GM20000 (cell line): ENCODE measurements around the gene LIN37.
A peak's percentile ranks its signal among the peaks of the same experiment; 100 is the strongest.

ENCODE experiments used
- DNase-seq: peaks from one replicate; pipeline ENCODE4 v3.0.0; 2012; ENCODE audit warnings: low spot score
- TF ChIP-seq, protein P1 (sequence below): IDR thresholded peaks from 2 replicates; pipeline ENCODE4 v1.5.1; 2012; ENCODE audit warnings: mild to moderate bottlenecking, control low read depth; ENCODE audit errors: extremely low read depth, missing control alignments

Gene LIN37

DNA sequence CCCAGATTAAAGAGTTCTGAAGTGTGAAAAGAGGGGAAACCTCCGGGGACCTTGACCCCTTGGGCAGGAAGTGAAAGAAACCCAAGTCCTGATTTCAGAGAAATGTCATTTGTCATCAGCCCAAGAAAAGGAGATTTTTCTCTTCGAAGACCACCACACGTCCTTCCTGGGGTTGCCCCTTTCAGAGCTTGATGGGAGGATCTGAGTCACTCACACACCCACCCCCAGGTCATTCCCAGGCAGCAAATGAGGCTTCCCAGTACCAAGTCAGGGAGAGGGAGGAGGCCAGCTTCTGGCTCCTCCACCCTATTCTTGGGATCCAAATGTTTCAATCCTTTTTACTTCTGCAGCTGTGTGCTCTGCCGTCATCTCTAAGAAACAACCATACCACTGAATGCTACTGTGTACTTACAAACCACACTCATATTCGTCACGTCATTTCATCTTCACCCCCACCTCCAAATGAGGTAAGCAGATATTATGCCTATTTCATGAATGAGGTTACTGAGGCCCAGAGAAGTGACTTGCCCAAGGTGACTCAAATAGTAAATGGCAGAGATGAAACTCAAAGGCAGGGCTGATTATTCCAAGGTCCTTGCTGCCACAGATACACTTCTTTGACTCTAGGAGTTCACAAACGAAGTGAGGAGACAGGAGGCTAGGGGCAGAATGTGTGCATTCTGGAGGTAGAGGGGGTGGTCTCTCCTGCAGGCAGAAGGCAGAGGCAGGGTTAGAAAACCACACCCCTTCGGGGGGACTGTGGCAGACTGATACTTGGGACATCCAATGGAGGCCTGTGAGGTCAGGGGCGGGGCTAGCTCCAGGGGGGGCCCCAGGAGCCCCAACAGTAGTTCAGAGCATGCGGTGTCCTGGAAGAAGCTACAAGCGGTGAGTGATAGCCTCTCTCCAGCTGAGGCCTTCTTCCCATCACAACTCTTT, 35.5 kb upstream of the LIN37 start:
- TF ChIP-seq, protein P1, sequence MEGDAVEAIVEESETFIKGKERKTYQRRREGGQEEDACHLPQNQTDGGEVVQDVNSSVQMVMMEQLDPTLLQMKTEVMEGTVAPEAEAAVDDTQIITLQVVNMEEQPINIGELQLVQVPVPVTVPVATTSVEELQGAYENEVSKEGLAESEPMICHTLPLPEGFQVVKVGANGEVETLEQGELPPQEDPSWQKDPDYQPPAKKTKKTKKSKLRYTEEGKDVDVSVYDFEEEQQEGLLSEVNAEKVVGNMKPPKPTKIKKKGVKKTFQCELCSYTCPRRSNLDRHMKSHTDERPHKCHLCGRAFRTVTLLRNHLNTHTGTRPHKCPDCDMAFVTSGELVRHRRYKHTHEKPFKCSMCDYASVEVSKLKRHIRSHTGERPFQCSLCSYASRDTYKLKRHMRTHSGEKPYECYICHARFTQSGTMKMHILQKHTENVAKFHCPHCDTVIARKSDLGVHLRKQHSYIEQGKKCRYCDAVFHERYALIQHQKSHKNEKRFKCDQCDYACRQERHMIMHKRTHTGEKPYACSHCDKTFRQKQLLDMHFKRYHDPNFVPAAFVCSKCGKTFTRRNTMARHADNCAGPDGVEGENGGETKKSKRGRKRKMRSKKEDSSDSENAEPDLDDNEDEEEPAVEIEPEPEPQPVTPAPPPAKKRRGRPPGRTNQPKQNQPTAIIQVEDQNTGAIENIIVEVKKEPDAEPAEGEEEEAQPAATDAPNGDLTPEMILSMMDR, result no peak

DNA sequence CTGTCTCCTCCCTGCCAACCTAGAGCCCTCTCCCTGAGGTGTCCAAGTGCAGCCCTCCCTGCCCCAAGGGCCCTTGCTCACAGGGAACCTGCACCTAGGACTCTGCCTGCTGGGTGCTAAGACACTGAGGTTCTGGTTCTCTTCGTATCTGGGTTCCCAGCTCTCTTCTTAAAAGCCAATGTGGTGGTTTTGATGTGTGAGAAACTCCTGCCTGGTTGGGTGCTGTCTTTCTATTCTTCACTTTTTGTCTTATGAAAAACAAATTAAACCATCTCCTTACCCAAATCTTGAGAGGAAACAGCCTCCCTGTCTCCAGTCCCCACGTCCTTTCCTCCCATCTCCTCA, 34.9 kb upstream of the LIN37 start:
- no peak for DNase-seq
- TF ChIP-seq, protein P1, result no peak

More for the DNA sequence above, 35.5 kb upstream of the LIN37 start:
- peak; percentile 86 for DNase-seq

DNA sequence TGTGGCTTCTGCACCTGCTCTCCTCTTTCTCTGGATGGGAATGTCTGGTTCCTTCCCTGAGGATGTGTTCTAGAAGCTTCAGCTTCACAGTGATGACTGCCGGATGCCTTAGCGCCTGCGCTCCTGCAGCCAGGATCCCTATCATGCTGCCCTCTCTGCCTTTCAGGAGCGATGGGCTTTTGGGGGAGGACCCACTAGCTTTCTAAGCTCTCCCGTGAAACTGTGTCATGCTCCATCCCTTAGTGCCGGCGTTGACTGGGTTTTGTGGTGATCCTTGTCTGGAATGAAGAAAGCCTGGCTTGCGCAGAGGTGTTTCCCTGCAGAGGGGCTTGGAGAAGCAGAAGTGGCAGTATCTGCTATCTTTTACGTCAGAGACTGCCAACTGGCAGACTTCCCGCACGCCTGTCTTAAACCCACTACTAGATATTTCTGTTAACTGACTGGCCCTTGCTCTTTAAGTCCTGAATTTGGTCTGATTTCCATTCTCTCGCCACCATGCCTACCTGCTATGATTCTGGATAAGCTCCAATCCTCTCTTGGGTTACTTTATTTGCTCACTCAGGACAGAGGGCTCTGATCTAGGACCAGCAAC, 34.4 kb upstream of the LIN37 start:
- TF ChIP-seq, protein P1, result no peak
- DNase-seq, result no peak

DNA sequence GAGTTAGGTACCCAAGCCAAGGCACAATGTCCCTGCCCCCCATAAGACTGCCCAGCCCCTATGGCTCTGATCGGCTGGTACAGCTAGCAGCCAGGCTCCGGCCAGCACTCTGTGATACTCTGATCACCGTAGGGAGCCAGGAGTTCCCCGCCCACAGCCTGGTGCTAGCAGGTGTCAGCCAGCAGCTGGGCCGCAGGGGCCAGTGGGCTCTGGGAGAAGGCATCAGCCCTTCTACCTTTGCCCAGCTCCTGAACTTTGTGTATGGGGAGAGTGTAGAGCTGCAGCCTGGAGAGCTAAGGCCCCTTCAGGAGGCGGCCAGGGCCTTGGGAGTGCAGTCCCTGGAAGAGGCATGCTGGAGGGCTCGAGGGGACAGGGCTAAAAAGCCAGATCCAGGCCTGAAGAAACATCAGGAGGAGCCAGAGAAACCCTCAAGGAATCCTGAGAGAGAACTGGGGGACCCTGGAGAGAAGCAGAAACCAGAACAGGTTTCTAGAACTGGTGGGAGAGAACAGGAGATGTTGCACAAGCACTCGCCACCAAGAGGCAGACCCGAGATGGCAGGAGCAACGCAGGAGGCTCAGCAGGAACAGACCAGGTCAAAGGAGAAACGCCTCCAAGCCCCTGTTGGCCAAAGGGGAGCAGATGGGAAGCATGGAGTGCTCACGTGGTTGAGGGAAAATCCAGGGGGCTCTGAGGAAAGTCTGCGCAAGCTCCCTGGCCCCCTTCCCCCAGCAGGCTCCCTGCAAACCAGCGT, 33.6 kb upstream of the LIN37 start:
- DNase-seq, result no peak
- TF ChIP-seq, protein P1, result peak; percentile 11

DNA sequence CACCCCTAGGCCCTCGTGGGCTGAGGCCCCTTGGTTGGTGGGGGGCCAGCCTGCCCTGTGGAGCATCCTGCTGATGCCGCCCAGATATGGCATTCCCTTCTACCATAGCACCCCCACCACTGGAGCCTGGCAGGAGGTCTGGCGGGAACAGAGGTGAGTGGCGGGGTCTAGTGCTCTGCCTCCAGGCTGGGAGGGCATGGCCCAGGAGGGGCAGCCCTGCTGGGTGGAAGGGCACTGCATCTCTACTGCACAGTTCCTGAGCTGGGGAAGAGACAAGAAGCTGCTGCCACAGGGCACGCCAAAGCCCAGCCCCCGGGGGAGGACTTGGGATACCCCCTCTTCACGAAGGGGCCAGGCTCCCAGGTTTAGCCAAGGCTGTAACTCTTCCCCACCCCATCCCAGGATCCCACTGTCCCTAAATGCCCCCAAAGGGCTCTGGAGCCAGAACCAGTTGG, 33.0 kb upstream of the LIN37 start:
- TF ChIP-seq, protein P1, result no peak
- no peak for DNase-seq

DNA sequence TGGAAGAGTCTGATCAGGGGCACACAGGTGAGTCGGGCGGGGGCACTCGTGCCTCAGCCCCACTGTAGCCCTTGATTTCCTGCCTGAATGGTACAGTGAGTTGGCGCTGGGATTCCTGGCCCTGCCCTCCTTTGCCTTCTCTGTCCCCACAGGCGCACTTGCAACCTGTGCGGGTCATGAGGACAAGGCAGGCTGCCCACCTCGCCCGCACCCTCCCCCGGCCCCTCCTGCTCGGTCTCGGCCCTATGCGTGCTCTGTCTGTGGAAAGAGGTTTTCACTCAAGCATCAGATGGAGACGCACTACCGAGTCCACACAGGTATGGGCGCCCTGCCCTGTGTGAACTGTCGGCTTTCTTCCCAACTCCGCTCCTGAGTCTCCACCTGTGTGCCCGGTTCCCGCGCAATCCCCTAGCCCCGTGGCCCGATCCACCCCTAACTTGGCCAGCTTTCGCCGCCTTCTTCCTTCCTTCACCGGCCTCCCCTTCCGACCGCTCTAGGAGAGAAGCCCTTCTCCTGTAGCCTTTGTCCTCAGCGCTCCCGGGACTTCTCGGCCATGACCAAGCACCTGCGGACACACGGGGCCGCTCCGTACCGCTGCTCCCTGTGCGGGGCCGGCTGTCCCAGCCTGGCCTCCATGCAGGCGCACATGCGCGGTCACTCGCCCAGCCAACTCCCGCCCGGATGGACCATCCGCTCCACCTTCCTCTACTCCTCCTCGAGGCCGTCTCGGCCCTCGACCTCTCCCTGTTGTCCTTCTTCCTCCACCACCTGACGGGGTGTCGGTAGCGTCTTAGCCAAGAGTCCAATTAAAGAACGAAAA, 32.2 kb upstream of the LIN37 start:
- no peak for DNase-seq
- TF ChIP-seq, protein P1, result no peak
